MM.1S (cell line): ENCODE results near the gene SPTLC3.

ENCODE experiments used
- DNase-seq: peaks from one replicate; pipeline ENCODE4 v3.0.0-alpha.2; 2015
- H2AFZ ChIP-seq: fragments of 300-600 bp; sonication (generic); 2 replicates; pipeline ENCODE4 v1.6.0; 2016; ENCODE audit warnings: antibody characterized with exemption, low read length
- H3F3A ChIP-seq: fragments of 300-600 bp; sonication (generic); 2 replicates; pipeline ENCODE4 v1.6.1; 2016; ENCODE audit warnings: mild to moderate bottlenecking, antibody characterized with exemption, low read length, moderate library complexity, mixed read lengths; ENCODE audit not compliant: insufficient read depth
- H3K27ac ChIP-seq: fragments of 300-600 bp; sonication (generic); 2 replicates; pipeline ENCODE4 v1.5.1; 2016; ENCODE audit warnings: mild to moderate bottlenecking, low read length
- H3K27me3 ChIP-seq: fragments of 300-600 bp; sonication (generic); replicated peaks from 2 replicates; pipeline ENCODE4 v1.6.0; 2016; ENCODE audit warnings: low read length; ENCODE audit not compliant: insufficient read depth
- H3K36me3 ChIP-seq: fragments of 300-600 bp; sonication (generic); replicated peaks from 2 replicates; pipeline ENCODE4 v1.6.1; 2016; ENCODE audit warnings: mild to moderate bottlenecking, low read length, mixed read lengths; ENCODE audit not compliant: insufficient read depth
- H3K4me1 ChIP-seq: fragments of 300-600 bp; sonication (generic); 2 replicates; pipeline ENCODE4 v1.6.1; 2016; ENCODE audit warnings: low read length, mixed read lengths
- H3K4me2 ChIP-seq: fragments of 300-600 bp; sonication (generic); 2 replicates; pipeline ENCODE4 v1.6.0; 2016; ENCODE audit warnings: low read depth, low read length
- H3K4me3 ChIP-seq: fragments of 300-600 bp; sonication (generic); 2 replicates; pipeline ENCODE4 v1.5.1; 2016; ENCODE audit warnings: low read length, mixed read lengths
- H3K79me2 ChIP-seq: fragments of 300-600 bp; sonication (generic); 2 replicates; pipeline ENCODE4 v1.6.1; 2016; ENCODE audit warnings: mixed run types, low read length, mixed read lengths
- H3K9ac ChIP-seq: fragments of 300-600 bp; sonication (generic); 2 replicates; pipeline ENCODE4 v1.6.1; 2016; ENCODE audit warnings: low read length, mixed read lengths
- H3K9me2 ChIP-seq: fragments of 300-600 bp; sonication (generic); replicated peaks from 2 replicates; pipeline ENCODE4 v1.6.1; 2016; ENCODE audit warnings: mild to moderate bottlenecking, low read length, mixed read lengths; ENCODE audit not compliant: insufficient read depth
- H3K9me3 ChIP-seq: fragments of 300-600 bp; sonication (generic); replicated peaks from 2 replicates; pipeline ENCODE4 v1.6.1; 2016; ENCODE audit warnings: mild to moderate bottlenecking, low read length, mixed read lengths; ENCODE audit not compliant: insufficient read depth
- H4K20me1 ChIP-seq: fragments of 300-600 bp; sonication (generic); 2 replicates; pipeline ENCODE4 v1.6.1; 2016; ENCODE audit warnings: mild to moderate bottlenecking, low read length, moderate library complexity, mixed read lengths; ENCODE audit not compliant: insufficient read depth
- CTCF ChIP-seq: fragments of 300-600 bp; sonication (generic); IDR thresholded peaks from 2 replicates; pipeline ENCODE4 v1.5.1; 2016; ENCODE audit warnings: antibody characterized with exemption, low read length, mixed read lengths
- EZH2 ChIP-seq: fragments of 300-600 bp; sonication (generic); optimal IDR thresholded peaks from 2 replicates; pipeline ENCODE3; 2017; ENCODE audit warnings: low read depth, mild to moderate bottlenecking, antibody characterized with exemption, low read length, mixed read lengths
- EZH2phosphoT487 ChIP-seq: fragments of 300-600 bp; sonication (generic); IDR thresholded peaks from 2 replicates; pipeline ENCODE4 v1.6.1; 2018; ENCODE audit warnings: antibody characterized with exemption, low read length

Gene SPTLC3

GRCh38 chr20:13101276-13101675 lies 92.5 kb downstream of the SPTLC3 start:
- no peak overlapping the region for H3K4me3 ChIP-seq
- TF ChIP-seq EZH2: no peak
- no peak for TF ChIP-seq EZH2phosphoT487
- no peak for TF ChIP-seq CTCF
- no peak overlapping the region for H2AFZ ChIP-seq
- H3K4me2 ChIP-seq: no peak overlapping the region
- H3K4me1 ChIP-seq: no peaks in the 10 kb centered on the region
- H3K9me2 ChIP-seq: no peaks in the 10 kb centered on the region
- H3K79me2 ChIP-seq: no peaks in the 10 kb centered on the region
- no peaks in the 10 kb centered on the region for H3K27me3 ChIP-seq
- H3K36me3 ChIP-seq: no peaks in the 10 kb centered on the region
- no peak overlapping the region for H3K27ac ChIP-seq
- H4K20me1 ChIP-seq: no peaks in the 10 kb centered on the region
- H3K9ac ChIP-seq: no peak overlapping the region
- no peaks in the 10 kb centered on the region for H3F3A ChIP-seq
- no peaks in the 10 kb centered on the region for H3K9me3 ChIP-seq
- no peak for DNase-seq

- DNase-seq: no peak
- no peak overlapping the region for H3K4me3 ChIP-seq
- H3K9me2 ChIP-seq: no peaks in the 10 kb centered on the region
Observed at GRCh38 chr20:13101706-13102105, 92.9 kb downstream of the SPTLC3 start.

GRCh38 chr20:13102237-13102636 lies 93.5 kb downstream of the SPTLC3 start:
- no peaks in the 10 kb centered on the region for H3K4me1 ChIP-seq
- H2AFZ ChIP-seq: no peak overlapping the region
- no peaks in the 10 kb centered on the region for H3F3A ChIP-seq
- no peak overlapping the region for H3K27ac ChIP-seq
- no peak overlapping the region for H3K4me2 ChIP-seq
- no peak overlapping the region for H3K4me3 ChIP-seq
- no peak overlapping the region for H3K9ac ChIP-seq
- no peaks in the 10 kb centered on the region for H3K27me3 ChIP-seq
- no peak for TF ChIP-seq CTCF
- TF ChIP-seq EZH2: no peak
- TF ChIP-seq EZH2phosphoT487: no peak
- no peaks in the 10 kb centered on the region for H3K79me2 ChIP-seq
- no peaks in the 10 kb centered on the region for H3K36me3 ChIP-seq
- H3K9me3 ChIP-seq: no peaks in the 10 kb centered on the region
- DNase-seq: no peak
- no peaks in the 10 kb centered on the region for H3K9me2 ChIP-seq
- no peaks in the 10 kb centered on the region for H4K20me1 ChIP-seq

More at GRCh38 chr20:13101706-13102105, 92.9 kb downstream of the SPTLC3 start:
- Histone ChIP-seq H3K4me1 (no peaks in the 10 kb centered on the region), H3K9ac (no peak overlapping the region), H3K4me2 (no peak overlapping the region), H2AFZ (no peak overlapping the region), H3K79me2 (no peaks in the 10 kb centered on the region), H3K36me3 (no peaks in the 10 kb centered on the region), H4K20me1 (no peaks in the 10 kb centered on the region), H3K27me3 (no peaks in the 10 kb centered on the region), H3K27ac (no peak overlapping the region), H3K9me3 (no peaks in the 10 kb centered on the region), H3F3A (no peaks in the 10 kb centered on the region)
- TF ChIP-seq CTCF (no peak), EZH2phosphoT487 (no peak), EZH2 (no peak)
